Colonic mucosa (tissue), 4 donors: ENCODE results near the gene AURKA. TPM values are rescaled to one million over a fixed set of nuclear protein-coding genes. Genes with fewer than 3 reads are reported as not detected.
A peak's percentile ranks its signal among the peaks of the same experiment; 100 is the strongest.

Source experiments
- DNase-seq: peaks from one replicate; pipeline ENCODE4 v3.0.0-alpha.2; 2020
- H3K27ac ChIP-seq: fragments of 200-600 bp; one replicate; pipeline ENCODE4 v1.8.0; 2021
- H3K27me3 ChIP-seq: fragments of 200-600 bp; one replicate; pipeline ENCODE4 v1.8.0; 2021
- H3K36me3 ChIP-seq: fragments of 200-600 bp; one replicate; pipeline ENCODE4 v1.8.0; 2021
- H3K4me1 ChIP-seq: fragments of 200-600 bp; one replicate; pipeline ENCODE4 v1.8.0; 2021; ENCODE audit warnings: mild to moderate bottlenecking
- H3K4me3 ChIP-seq: fragments of 200-600 bp; one replicate; pipeline ENCODE4 v1.8.0; 2021
- H3K9ac ChIP-seq, 2 donors: one replicate each; pipeline ENCODE4 v1.7.0; 2013; ENCODE audit warnings: control low read depth in 2 of 2, low read depth in 2 of 2, low read length in 2 of 2
- H3K9me3 ChIP-seq: fragments of 200-600 bp; one replicate; pipeline ENCODE4 v1.8.0; 2021
- CTCF ChIP-seq: fragments of 200-600 bp; IDR thresholded peaks from one replicate; pipeline ENCODE4 v1.8.0; 2022; ENCODE audit warnings: antibody characterized with exemption, mild to moderate bottlenecking
- intact Hi-C: fragments of 100-400 bp; cut with DNase I; formaldehyde crosslinking; loops from one replicate; pipeline ENCODE4 v1.14.1; 2022
- total RNA-seq, 2 donors: library from RNA; stranded (reverse); fragmentation: NEBNext Ultra II Directional in 1 of 2; extraction: Animal tissue kit (Norgen Biotek cat#: 25700) in 1 of 2; gene quantifications; one replicate each; pipeline ENCODE4 v1.2.1, GENCODE V29; 2021
- donor health status: healthy.
- donor health status: DM: no; HTN: no; CAD: no.
- donor health status: DM: no; HTN: no; CAD: no.

AURKA gene
- total RNA-seq, 2 donors from 2014 or later = 25.6 to 62.4 TPM

GRCh38 chr20:56422076-56422823, 30.2 kb upstream of the AURKA start:
- Histone ChIP-seq H3K4me1 (no peaks in the 10 kb centered on the region), H3K27ac (no peak overlapping the region), H3K27me3 (no peaks in the 10 kb centered on the region), H3K9me3 (no peaks in the 10 kb centered on the region), H3K4me3 (no peak overlapping the region), H3K9ac (no peak overlapping the region), H3K36me3 (no peaks in the 10 kb centered on the region)
- DNase-seq = no peak
- no peak for TF ChIP-seq CTCF
- intact Hi-C loops = no loop called here

DNA sequence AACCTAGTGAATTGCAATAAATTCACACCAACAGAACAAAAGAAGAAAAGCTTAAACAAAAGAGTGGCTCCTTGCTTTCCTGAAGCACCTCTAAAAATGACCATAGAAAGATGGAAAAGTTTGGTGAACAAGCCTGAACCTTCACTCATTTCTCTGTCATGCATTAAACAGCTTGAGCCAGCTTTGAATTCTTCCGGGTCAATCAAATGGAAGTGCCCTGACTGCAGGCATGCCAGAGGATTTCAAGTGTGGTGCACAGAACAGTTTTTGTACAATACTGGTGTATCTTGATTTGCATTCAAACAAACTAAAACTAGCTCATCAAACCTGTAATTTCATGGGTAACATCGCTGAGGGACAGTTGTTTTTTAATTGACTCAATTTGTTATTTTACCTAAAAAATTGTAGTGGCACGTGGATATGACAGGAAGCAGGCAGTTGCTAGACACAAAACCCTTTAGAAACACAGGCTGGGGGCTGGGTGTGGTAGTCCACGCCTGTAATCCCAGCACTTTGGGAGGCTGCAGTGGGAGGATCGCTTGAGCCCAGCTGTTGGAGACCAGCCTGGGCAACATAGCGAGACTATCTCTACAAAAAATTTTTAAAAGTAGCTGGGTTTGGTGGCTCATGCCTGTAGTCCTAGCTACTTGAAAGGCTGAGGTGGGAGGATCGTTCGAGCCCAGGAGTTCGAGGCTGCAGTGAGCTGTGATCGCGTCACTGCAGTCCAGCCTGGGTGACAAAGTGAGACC, 29.1 kb upstream of the AURKA start:
- intact Hi-C loops = no loop called here
- Histone ChIP-seq H3K27me3 (no peaks in the 10 kb centered on the region), H3K9me3 (no peaks in the 10 kb centered on the region), H3K9ac (no peak overlapping the region), H3K27ac (no peak overlapping the region), H3K36me3 (no peaks in the 10 kb centered on the region), H3K4me1 (no peaks in the 10 kb centered on the region), H3K4me3 (no peak overlapping the region)
- DNase-seq = no peak
- no peak for TF ChIP-seq CTCF

- Histone ChIP-seq H3K9ac (no peak overlapping the region), H3K36me3 (no peaks in the 10 kb centered on the region), H3K27ac (no peak overlapping the region), H3K4me3 (no peak overlapping the region), H3K9me3 (no peaks in the 10 kb centered on the region), H3K4me1 (no peaks in the 10 kb centered on the region), H3K27me3 (no peaks in the 10 kb centered on the region)
- TF ChIP-seq CTCF = no peak
- intact Hi-C loops = no loop called here
- DNase-seq = no peak
These were observed 28.0 kb upstream of the AURKA start for GRCh38 chr20:56420028-56420427.

GRCh38 chr20:56418385-56418861, 26.4 kb upstream of the AURKA start:
- no peak for DNase-seq
- TF ChIP-seq CTCF = no peak
- no peak overlapping the region for H3K4me3 ChIP-seq
- H3K27me3 ChIP-seq = no peaks in the 10 kb centered on the region
- H3K9me3 ChIP-seq = no peaks in the 10 kb centered on the region
- no peak overlapping the region for H3K9ac ChIP-seq
- H3K27ac ChIP-seq = peak overlapping the region; percentile 24
- intact Hi-C loops = no loop called here
- H3K4me1 ChIP-seq = no peaks in the 10 kb centered on the region
- H3K36me3 ChIP-seq = no peaks in the 10 kb centered on the region

DNA sequence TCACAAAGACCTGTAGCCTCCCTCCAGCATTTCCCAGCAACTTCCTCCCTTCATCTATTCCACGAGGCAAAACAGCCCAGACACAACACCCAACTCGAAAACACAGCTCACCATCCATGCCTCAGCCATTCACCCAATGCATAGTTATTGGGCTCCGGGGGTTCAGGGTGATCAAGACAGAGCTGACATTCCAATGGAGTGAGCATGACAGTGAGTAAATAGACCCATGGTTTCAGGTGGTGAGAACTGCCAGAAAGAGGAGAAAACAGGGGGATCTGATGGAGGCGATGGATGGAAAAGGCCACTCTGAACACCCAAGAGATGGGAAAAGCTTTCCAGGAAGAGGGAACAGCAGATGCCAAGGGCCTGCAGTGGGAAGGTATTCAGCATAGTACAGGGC, 25.9 kb upstream of the AURKA start:
- no peak overlapping the region for H3K4me3 ChIP-seq
- intact Hi-C loops = no loop called here
- no peaks in the 10 kb centered on the region for H3K9me3 ChIP-seq
- no peak for DNase-seq
- no peaks in the 10 kb centered on the region for H3K27me3 ChIP-seq
- H3K36me3 ChIP-seq = no peaks in the 10 kb centered on the region
- TF ChIP-seq CTCF = no peak
- H3K27ac ChIP-seq = no peak overlapping the region
- H3K4me1 ChIP-seq = no peaks in the 10 kb centered on the region
- H3K9ac ChIP-seq = no peak overlapping the region
